Stimulated activated naive CD4-positive, alpha-beta T cell (primary cell): Measurements from ENCODE around the gene RGS9.
"Not testable (repeated sequence)": the region's sequence is repeated elsewhere in the genome, so short reads cannot be mapped to it uniquely, and the experiment has no call there.

ENCODE experiments used
- DNase-seq, 6 experiments: peaks; one replicate each; lab custom pipeline; 2025; lab: John Stamatoyannopoulos, UW

Gene RGS9

DNA sequence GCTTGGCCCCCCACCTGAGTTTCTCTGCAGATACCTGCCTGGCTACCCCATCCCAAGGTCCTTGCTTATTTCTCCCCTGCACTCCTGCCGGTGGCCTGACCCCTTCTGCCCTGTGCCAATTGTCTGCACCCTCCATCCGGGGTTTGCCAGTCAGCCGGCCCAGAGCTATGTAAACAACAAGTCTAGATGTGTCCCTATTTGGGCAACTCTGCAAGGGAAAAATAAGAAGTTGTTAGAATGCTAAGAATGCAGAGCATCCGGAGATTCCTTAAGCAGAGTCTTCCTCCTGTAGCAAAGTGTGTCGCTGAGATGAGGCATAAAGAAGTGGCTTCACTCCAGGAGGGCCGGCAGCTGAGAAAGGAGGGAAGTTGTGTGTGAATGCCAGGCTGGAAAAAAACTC is 46.6 kb downstream of the RGS9 start:
- DNase-seq = no peak

DNA sequence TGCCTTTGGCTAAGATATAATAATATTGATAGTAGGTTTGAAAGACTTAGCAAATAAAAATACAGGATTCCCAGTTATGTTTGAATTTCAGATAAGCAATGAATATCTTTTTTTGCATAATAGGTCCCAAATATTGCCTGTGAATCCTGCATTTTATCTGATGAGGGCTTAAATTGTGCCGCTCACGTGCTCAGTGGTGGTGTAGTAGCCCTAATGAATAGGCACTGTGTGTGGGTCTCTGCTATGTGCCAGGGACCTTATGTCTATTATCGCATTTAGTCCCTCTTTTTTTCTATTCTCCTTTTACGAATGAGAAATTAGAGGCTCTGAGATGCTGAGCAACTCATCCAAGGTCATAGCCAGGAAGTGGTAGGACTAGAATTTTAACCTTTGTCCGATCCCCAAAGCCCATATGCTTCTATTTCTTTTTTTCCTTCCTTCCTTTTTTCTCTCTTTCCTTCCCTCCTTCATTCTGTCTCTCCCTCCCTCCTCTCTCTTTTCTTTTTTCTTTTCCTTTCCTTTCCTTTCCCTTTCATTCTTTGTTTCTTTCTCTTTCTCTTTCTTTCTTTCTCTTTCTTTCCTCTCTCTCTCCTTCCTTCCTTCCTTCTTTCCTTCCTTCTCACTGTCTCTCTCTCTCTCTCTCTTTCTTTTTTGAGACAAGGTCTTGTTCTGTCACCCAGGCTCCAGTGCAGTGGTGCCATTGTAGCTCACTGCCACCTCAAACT is 47.2 kb downstream of the RGS9 start:
- no peak for DNase-seq

DNA sequence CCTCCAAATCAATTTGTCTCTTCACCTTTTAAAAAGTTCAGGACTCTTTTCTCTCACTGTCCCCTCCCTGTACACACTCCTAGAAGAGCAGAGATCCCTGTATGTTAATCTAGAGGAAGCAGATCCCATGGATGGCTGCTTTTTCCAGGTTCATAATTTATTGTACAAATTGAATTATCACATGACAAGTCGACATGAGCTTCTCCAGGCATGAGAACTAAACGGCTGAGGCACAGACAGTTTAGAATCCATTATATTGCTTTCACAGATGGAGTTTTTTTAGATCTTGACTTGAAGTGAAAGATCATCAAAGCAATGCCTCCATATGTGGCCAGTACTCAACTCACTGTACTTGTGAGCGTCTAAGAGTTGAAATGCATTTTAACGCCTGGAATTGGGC is 47.9 kb downstream of the RGS9 start:
- no peak for DNase-seq

DNA sequence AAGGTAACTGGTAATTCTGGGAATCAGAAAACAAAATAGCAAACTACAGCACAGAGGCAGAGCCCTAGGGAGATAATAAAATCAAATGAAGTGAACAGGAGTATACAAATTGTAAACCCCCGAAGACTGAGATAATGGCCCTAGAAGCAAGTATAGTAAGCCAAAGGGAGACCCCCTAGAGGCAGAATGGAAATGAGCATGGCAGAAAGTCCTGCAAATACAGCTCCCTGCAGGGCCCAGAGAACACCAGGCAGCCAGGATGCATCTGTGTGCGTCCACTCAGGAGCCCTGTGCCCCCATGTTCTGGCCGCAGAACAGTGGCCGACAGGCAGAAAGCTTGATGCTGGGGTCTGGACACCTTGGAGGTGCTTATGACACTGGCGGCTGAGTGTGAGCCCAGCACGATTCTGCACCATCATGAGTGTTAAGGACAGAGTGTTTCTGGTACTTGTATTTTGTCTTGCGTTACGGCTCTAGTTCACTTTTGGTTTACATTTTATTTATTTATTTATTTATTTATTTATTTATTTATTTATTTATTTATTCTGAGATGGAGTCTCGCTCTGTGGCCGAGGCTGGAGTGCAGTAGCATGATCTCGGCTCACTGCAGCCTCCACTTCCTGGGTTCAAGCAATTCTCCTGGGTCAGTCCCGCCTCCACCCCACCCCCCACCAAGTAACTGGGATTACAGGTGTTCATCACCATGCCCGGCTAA is 48.7 kb downstream of the RGS9 start:
- DNase-seq = no peak

DNA sequence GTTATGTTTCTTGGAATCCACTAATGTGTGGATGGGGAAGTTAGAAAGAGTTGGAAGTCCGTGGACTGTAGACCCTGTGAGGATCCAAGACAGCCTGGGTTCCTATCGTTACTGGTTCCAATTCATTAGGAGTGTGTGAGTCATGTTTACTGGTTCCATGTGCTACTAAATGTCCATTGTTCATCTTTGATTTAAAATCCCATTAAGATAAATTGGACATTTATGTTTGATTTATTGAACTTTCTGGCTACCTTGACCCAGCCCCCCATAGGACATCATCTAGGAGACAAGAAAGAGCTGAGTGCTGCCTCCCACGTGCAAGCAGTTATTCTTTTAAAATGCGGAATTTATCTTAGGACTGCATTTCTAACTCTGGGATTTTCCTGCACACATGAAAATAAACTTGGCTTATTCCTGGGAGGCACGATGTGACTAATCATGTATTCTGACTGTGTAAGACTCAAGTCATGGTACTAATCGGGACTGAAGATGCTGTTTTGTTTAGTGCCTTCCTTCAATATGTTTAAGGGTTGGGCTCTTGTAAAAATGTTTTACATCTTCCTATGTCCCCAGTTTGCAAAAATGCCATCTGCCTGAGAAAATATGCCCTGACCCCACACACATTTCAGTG is 53.4 kb downstream of the RGS9 start:
- no peak for DNase-seq

DNA sequence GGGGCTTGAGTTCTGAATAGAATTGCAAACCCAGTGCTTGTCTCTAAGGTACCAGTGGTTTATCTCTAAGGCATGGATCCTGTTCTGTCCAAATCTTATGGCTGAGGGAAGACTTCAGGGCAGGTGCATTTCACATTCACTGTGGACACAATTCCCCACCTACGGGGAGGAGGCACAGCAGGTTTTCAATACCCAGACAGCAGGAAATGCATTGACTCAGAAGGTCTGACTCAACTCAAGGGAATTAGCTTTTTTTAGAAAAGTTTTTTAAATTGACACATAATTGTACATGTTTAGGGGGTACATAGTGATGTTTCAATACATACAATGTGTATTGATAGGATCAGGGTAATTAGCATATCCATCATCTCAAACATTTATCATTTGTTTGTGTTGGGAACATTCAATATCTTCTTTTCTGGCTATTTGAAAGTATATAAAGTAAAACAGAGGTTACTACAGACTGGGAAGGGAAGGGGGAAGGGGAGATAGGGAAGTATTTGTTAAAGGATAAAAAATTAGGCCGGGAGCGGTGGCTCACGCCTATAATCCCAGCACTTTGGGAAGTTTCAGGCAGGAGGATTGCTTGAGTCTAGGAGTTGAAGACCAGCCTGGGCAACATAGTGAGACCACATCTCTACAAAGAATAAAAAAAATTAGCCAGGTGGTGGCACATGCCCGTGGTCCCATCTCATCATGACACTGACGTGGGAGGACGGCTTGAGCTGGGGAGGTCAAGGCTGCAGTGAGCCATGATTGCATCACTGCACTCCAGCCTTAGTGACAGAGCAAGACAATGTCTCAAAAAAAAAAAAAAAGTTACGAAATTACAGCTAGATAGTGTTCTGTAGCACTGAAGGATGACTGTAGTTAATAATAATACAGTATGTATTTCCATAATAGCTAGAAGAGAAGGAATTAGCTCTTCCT is 54.9 kb downstream of the RGS9 start:
- no peak for DNase-seq

DNA sequence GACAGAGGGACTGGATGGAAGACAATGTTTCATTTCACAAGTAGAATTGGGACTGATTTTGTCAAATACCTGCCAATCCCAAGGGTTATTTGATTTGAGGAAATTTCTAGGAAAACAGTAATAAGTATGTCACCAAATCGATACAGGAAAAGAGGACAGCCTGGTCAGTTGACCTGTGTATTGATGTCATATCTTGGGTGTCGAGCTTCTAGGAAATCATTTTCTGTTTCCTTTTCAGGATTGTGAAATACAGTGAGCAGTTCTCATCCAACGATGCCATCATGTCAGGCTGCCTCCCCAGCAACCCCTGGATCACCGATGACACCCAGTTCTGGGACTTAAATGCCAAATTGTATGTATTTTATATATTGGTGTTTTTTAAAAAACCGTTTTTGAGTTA is 56.1 kb downstream of the RGS9 start:
- no peak for DNase-seq

DNA sequence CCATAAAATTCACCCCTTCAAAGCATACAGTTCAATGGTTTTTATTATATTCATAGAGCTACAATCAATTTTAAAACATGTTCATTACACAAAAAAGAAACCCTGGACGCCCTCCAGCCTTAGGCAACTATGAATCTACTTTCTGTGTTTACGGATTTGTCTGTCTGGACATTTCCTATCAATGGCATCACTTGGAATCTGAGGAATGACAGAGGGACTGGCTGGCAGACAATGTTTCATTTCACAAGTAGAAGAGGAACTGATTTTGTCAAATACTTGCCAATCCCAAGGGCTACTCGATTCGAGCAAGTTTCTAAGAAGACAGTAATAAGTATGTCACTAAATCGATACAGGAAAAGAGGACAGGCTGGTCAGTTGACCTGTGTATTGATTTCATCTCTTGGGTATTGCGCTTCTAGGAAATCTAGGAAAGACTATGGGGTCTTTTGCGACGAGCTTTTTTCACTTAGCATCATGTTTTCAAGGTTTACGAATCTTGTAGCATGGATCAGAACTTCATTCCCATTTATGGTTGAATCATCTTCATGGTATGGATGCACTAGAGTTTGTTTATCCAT is 56.6 kb downstream of the RGS9 start:
- DNase-seq = no peak

DNA sequence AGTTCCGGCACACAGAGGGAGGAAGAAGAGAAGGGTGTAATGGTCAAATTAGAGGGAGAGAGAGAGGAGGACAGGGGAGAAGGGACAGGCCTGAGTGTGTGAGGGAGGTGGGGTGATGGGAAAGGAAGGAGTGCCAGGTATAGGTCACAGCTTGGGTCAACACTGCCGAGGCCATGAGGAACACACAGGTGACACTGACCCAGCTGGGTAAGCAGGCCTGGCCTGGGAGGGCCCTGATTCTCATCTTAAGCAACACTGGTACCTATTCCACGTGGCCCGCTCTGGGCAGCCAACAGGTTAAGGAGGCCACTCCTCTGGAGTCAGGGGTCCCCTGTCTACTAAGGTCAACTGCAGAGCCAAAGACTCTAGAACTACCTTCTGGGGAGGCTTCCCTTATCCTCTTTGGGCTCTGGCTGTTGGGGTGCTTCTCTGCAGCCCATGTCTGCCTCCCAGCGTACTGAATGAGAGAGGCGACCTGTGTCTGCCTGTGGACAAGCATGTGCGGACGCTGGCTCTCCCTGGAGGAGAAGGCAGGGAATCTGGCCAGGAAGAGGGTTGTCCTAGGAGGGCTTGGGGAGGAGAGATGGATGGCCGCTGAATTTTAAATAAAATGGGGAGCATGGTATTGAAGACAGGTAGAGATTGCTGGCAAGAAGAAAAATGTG is 57.6 kb downstream of the RGS9 start:
- no peak for DNase-seq

DNA sequence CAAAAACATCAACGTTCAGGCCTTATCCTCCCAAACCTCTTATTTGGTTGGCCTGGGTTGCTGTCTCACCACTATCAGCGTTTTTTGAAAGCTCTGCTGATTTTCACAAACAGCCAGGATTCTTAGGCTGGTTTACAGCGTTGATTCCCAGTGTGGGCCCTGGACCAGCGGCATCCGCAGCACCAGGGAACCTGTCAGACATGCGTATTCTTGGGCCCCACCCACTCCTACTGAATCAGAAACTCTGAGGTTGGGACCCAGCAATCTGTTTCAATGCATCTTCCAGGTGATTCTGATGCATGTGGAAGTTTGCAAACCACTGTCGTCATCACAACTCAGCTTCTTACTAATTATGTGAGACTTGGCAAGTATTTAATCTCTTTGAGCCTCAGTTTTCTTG is 58.5 kb downstream of the RGS9 start:
- DNase-seq = no peak

DNA sequence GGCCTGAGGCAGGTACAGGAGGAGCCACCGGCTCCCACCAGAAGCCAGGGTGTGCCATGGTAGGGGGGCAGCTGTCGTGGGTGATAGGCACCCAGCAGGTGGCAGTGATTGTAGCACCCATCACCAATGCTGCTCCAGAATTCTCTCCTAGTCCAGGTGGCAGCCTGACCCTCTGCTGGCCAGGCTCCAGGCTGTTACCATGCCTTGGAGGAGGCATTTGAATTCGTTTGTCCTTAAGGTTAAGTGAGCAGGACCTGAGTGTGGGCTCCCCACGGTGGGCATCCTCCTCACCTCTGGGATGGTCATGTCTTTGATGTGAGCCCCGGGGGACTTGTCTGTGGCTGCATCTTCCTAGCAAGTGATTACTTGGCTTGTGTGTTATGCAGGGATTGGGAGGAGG is 59.4 kb downstream of the RGS9 start:
- no peak for DNase-seq

DNA sequence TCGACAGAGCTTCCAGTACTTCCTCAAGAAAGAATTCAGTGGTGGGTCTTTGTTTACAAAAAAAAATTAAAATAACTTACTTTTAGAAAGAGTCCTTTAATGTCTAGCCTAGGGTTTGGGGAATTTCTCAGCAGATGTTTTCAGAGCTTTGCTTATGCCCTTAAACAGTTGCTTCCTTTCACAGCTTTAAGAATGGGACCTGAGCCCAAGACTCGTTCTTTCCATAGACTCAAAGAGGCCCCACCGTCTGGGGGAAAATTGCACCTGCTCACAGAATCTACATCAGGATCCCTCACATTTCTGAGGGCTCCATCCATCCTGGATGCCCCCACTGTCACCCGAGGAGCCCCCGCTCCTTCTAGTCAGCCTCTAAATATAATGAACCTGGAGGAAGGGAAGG is 60.0 kb downstream of the RGS9 start:
- no peak for DNase-seq

DNA sequence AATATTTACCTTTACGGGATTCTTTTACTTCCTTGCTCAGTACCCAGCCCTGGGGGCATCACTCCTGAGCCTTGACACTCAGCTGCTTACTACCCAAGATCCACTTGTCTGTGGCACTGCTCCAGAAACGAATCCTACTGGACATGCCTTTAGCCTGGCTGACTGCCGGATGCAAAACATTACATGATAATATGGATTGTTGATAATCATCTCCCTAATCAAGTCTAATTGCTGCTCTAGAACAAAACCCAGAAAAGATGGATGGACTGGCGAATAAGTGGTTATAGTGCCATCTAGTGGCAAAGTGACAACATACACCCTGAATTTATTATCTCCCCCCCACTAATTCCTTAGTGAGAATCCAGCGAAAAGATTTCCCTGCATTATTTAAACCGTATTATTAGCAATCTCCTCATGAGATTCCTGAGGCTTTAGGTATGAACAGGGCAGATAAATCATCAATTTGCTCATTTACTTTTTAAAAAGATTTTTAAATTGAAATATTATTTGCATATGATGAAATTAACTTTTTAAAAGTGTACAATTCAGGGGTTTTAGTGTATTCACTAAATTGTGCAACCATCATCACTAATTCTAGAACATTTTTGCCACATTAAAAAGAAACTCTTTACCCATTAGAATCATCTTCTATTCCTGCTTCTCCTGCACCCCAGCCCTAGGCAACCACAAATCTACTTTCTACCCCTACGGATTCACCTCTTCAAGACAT is 61.6 kb downstream of the RGS9 start:
- DNase-seq = peak in 3 of 6 experiments; percentile 38 to 76 (median 54)

DNA sequence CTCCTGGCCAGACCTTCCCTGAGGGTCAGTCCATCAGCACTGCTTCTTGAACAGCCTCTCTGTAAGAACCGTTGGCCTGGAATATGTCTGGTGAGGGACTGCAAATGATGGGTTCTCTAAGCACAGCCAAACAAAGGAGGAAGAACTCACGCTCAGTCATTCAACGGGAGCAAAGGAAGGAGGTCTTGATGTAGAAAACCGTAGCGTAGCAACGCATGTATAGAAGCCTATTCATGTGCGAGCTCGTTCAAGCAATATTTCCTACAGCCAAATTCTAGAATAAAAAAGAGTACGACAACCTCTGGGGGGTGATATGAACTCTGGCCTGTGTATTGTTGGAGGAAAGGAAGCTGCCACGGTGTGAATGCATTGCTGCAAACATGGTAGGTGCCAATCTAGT is 64.2 kb downstream of the RGS9 start:
- DNase-seq = no peak

DNA sequence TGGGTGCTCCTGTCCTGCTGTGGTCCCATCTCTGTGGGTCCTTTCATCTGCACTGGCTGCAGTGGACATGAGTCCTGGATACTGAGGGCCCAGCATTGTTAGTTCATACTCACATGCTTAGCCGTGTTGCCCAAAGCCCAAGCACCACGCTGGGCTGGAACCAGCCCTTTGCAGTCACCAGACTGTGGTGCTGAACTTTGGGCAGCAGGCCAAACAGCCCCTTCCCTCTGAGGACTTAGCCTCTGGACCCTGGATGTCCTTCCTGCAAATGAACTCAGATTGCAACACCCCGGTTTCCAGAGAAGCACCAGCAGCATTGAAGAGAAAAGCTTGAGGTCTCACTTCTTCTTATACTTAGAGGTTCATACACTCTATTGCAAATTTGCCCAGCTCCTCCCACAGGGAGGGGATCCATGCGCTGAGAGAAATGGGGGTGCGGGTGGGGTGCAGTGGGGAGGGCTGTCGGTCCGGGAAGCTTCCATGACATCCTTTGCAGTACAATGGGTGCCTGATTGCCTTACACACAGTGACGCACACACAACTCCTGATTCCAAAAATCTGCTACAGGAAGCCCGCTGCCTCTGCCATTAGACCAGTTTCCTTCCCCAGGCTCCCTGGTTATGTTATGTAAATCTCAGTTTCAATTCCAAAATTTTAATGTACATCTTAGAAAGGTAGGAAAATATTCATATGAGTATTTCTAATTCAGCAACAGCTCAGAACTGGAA is 65.8 kb downstream of the RGS9 start:
- no peak for DNase-seq

DNA sequence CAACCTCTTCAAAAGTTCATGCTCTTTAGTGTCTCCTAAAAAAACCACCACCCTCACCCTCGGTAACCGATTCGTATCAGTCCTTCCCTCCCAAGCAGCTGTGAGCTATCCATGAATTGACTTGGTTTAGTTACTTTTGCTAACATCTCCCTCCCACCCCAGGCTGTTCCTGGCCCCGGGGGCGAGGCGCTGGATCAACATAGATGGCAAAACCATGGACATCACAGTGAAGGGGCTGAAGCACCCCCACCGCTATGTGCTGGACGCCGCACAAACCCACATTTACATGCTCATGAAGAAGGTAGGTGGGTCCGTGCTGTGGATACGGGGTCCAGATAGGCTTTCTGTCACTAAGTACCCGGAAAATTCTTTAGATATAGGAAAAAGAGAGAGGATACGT is 66.8 kb downstream of the RGS9 start:
- no peak for DNase-seq

DNA sequence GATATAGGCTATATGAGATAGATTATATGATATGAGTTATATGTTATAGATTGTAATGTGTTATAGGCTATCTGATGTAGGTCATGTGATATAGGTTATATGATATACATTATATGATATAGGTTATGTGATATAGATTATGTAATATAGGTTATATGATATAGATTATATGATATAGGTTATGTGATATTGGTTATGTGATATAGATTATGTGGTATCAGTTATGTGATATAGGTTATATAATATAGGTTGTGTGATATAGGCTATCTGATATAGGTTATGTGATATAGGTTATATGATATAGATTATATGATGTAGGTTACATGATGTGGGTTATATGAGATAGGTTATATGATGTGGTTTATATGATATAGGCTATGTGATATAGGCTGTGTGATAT is 68.5 kb downstream of the RGS9 start:
- no peak for DNase-seq

DNA sequence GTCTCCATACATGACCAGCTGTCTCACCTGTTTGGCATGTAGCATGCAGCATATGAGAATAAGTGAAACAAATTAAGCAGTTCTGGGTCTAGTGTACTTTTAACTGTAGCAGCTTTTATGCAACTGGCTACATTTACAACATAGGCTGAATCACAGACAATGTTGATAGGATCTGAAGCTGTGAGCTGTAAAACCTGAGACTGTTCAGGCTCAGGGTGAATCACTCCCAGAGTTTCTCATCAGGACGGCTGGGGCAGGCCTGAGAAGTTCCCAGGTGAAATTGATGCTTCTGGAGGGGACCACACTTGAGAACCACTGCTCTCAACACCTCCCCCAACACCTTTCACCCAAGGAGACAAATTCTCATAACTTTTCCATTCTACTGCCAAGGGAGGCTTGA is 70.3 kb downstream of the RGS9 start:
- DNase-seq = not testable (repeated sequence)

DNA sequence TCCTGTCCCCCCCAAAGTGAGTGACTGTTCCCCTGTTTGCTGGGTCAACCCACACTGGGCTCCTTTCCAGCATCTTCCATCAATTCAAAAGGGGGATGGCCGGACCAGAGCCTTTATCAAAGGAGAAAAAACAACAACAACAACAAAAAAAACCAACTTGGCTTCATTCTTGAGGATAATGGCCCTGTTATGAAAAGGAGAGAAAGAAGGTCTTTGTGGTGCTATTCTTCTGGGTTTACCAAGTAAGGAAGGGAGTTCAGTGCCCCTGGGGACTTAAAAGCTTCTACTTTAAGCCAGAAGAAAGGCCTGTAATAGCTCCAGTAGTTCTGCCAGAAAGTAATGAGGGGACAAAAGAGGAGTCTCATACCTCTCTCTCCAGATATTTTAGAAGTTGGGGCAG is 71.5 kb downstream of the RGS9 start:
- DNase-seq = no peak

DNA sequence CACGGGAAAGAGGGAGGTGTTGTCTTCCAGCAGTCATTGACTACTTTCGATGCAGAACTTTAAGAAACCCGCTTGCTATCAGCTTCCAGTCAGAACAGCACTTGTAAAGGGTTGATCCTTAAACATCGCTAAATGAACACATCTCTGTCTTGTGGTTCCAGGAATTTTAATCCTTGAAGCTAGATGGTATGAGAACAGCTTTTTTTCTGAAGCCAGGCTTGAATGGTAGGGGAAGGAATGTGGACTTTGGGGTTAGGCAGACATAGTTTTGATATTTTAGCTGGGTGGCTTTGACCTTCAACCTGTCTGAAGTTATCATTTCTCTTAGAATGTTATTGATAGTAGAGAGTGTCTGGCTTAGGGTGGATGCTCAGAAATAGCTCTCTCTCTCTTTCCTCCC is 81.1 kb downstream of the RGS9 start:
- DNase-seq = no peak
